Measurements from ENCODE around the gene PHETA1. TPM values are rescaled to one million over a fixed set of nuclear protein-coding genes. Genes with fewer than 3 reads are reported as not detected.

The PHETA1 gene
- total RNA-seq, result 18.6 TPM
- long read RNA-seq, partial matches to known transcripts, result 0 of 27 reads
- long read RNA-seq, other reads (novel, unspliced or antisense), result 27 of 27 reads

- DNase-seq (ENCODE audit: low spot score), result peak; percentile 96
- intact Hi-C loops (cut with DNase I), result loop anchor here (10.0 kb wide), 1 partner anchor 226 kb away; the partner anchor contains the start of gene ATXN2
Measured at GRCh38 chr12:111368788-111369495, at the start of gene PHETA1. Gene PHETA1 (minus strand): TSS chr12:111369095. CDS start chr12:111363427, 5,668 bp downstream.

- intact Hi-C loops (cut with DNase I), result no loop called here
- no peak for DNase-seq (ENCODE audit: low spot score)
Measured at GRCh38 chr12:111418594-111418880, 49.6 kb upstream of the PHETA1 start.

GRCh38 chr12:111417784-111418593, 49.1 kb upstream of the PHETA1 start:
- intact Hi-C loops (cut with DNase I), result no loop called here
- no peak for DNase-seq (ENCODE audit: low spot score)

GRCh38 chr12:111417290-111417689, 48.4 kb upstream of the PHETA1 start:
- intact Hi-C loops (cut with DNase I), result no loop called here
- DNase-seq (ENCODE audit: low spot score), result no peak

- no peak for DNase-seq (ENCODE audit: low spot score)
- intact Hi-C loops (cut with DNase I), result no loop called here
Measured at GRCh38 chr12:111414711-111415252, 45.9 kb upstream of the PHETA1 start.

- DNase-seq (ENCODE audit: low spot score), result peak; percentile 84
- intact Hi-C loops (cut with DNase I), result no loop called here
Measured at GRCh38 chr12:111413442-111414086, 44.7 kb upstream of the PHETA1 start.

GRCh38 chr12:111412830-111413441, 44.0 kb upstream of the PHETA1 start:
- no peak for DNase-seq (ENCODE audit: low spot score)
- intact Hi-C loops (cut with DNase I), result no loop called here

- intact Hi-C loops (cut with DNase I), result no loop called here
- no peak for DNase-seq (ENCODE audit: low spot score)
Measured at GRCh38 chr12:111412007-111412829, 43.3 kb upstream of the PHETA1 start.

GRCh38 chr12:111411185-111411764, 42.4 kb upstream of the PHETA1 start:
- DNase-seq (ENCODE audit: low spot score), result no peak
- intact Hi-C loops (cut with DNase I), result loop anchor here (2.0 kb wide), 1 partner anchor 20 kb away; no protein-coding TSS in a partner anchor

- intact Hi-C loops (cut with DNase I), result loop anchor here (2.0 kb wide), 1 partner anchor 20 kb away; no protein-coding TSS in a partner anchor
- DNase-seq (ENCODE audit: low spot score), result no peak
Measured at GRCh38 chr12:111410431-111411184, 41.7 kb upstream of the PHETA1 start.

- peak; percentile 83 for DNase-seq (ENCODE audit: low spot score)
- intact Hi-C loops (cut with DNase I), result loop anchor here (2.0 to 5.0 kb wide), 2 partner anchors 21 to 37 kb away; no protein-coding TSS in a partner anchor
Measured at GRCh38 chr12:111409780-111410430, 41.0 kb upstream of the PHETA1 start.

- peak; percentile 83 for DNase-seq (ENCODE audit: low spot score)
- intact Hi-C loops (cut with DNase I), result loop anchor here (5.0 kb wide), 1 partner anchor 38 kb away; no protein-coding TSS in a partner anchor
Measured at GRCh38 chr12:111409403-111409779, 40.5 kb upstream of the PHETA1 start.

GRCh38 chr12:111408686-111409402, 39.9 kb upstream of the PHETA1 start:
- DNase-seq (ENCODE audit: low spot score), result no peak
- intact Hi-C loops (cut with DNase I), result loop anchor here (5.0 kb wide), 1 partner anchor 38 kb away; no protein-coding TSS in a partner anchor

GRCh38 chr12:111408116-111408440, 39.2 kb upstream of the PHETA1 start:
- no peak for DNase-seq (ENCODE audit: low spot score)
- intact Hi-C loops (cut with DNase I), result loop anchor here (5.0 kb wide), 1 partner anchor 39 kb away; no protein-coding TSS in a partner anchor

GRCh38 chr12:111407377-111408115, 38.7 kb upstream of the PHETA1 start:
- intact Hi-C loops (cut with DNase I), result loop anchor here (5.0 kb wide), 1 partner anchor 40 kb away; no protein-coding TSS in a partner anchor
- no peak for DNase-seq (ENCODE audit: low spot score)
